Naive thymus-derived CD4-positive, alpha-beta T cell (primary cell): ENCODE data around the gene DNPH1. TPM values are rescaled to one million over a fixed set of nuclear protein-coding genes. Genes with fewer than 3 reads are reported as not detected.

Source experiments
- ATAC-seq: fragments of 150-1000 bp; cut with Tn5 transposase; 2 replicates; pipeline ENCODE4 v1.10.0; 2021; ENCODE audit warnings: mild to moderate bottlenecking, moderate library complexity
- CTCF ChIA-PET: fragments of 350-600 bp; sonication (Branson Sonifier 250); formaldehyde crosslinking; loops from one replicate; lab custom pipeline; 2021; ENCODE audit warnings: antibody characterized with exemption; lab: Charles Lee
- POLR2A ChIA-PET: fragments of 350-600 bp; sonication (Branson Sonifier 250); formaldehyde crosslinking; loops from one replicate; lab custom pipeline; 2021; ENCODE audit warnings: antibody characterized with exemption, inconsistent platforms; lab: Charles Lee
- DNase-seq, 9 donors: peaks; one replicate each; pipeline versions ENCODE4 v3.0.0 to v3.0.0-alpha.2; 2020 to 2022; ENCODE audit warnings: mixed read lengths in 1 of 9
- H3K27ac ChIP-seq: one replicate; pipeline ENCODE4 v1.7.0; 2013; ENCODE audit warnings: mild to moderate bottlenecking, low read depth, low read length, moderate library complexity
- H3K27me3 ChIP-seq, 2 donors: one replicate each; pipeline ENCODE4 v1.7.0; 2013; ENCODE audit warnings: low read length in 2 of 2, mild to moderate bottlenecking in 2 of 2, moderate library complexity in 2 of 2; ENCODE audit not compliant: control insufficient read depth in 2 of 2, insufficient read depth in 2 of 2
- H3K36me3 ChIP-seq, 3 experiments: 1 replicate in 2 of 3; 2 replicates in 1 of 3; pipeline ENCODE4 v1.7.0; 2013; ENCODE audit warnings: low read length in 3 of 3, mild to moderate bottlenecking in 3 of 3, moderate library complexity in 1 of 3; ENCODE audit not compliant: insufficient read depth in 3 of 3, control insufficient read depth in 2 of 3
- H3K4me1 ChIP-seq, 2 donors: one replicate each; pipeline ENCODE4 v1.7.0; 2013; ENCODE audit warnings: low read length in 2 of 2, mild to moderate bottlenecking in 2 of 2, moderate library complexity in 1 of 2; ENCODE audit not compliant: control insufficient read depth in 2 of 2, insufficient read depth in 2 of 2
- H3K4me3 ChIP-seq: 2 replicates; pipeline ENCODE4 v1.7.0; 2013; ENCODE audit warnings: mild to moderate bottlenecking, low read length
- H3K9me3 ChIP-seq, 3 experiments: 1 replicate in 2 of 3; 2 replicates in 1 of 3; pipeline ENCODE4 v1.7.0; 2013; ENCODE audit warnings: low read length in 3 of 3; ENCODE audit not compliant: control insufficient read depth in 2 of 3
- H3K27ac Mint-ChIP-seq, 9 donors: one replicate each; pipeline ENCODE4 v1.8.0; 2020 to 2022; ENCODE audit warnings: mixed read lengths in 9 of 9, mild to moderate bottlenecking in 8 of 9, moderate library complexity in 5 of 9, inconsistent platforms in 2 of 9
- H3K27me3 Mint-ChIP-seq, 5 donors: one replicate each; pipeline ENCODE4 v1.8.0; 2021 to 2022; ENCODE audit warnings: mixed read lengths in 5 of 5, mild to moderate bottlenecking in 1 of 5
- H3K36me3 Mint-ChIP-seq, 5 donors: one replicate each; pipeline ENCODE4 v1.8.0; 2020 to 2022; ENCODE audit warnings: mixed read lengths in 5 of 5, mild to moderate bottlenecking in 3 of 5, inconsistent platforms in 1 of 5
- H3K4me1 Mint-ChIP-seq, 7 donors: one replicate each; pipeline ENCODE4 v1.8.0; 2020 to 2022; ENCODE audit warnings: mixed read lengths in 7 of 7, mild to moderate bottlenecking in 3 of 7, inconsistent platforms in 1 of 7
- H3K4me3 Mint-ChIP-seq, 10 donors: one replicate each; pipeline ENCODE4 v1.8.0; 2020 to 2022; ENCODE audit warnings: mild to moderate bottlenecking in 10 of 10, mixed read lengths in 10 of 10, moderate library complexity in 6 of 10, inconsistent platforms in 2 of 10
- H3K9me3 Mint-ChIP-seq, 11 donors: one replicate each; pipeline ENCODE4 v1.8.0; 2020 to 2022; ENCODE audit warnings: mixed read lengths in 11 of 11, mild to moderate bottlenecking in 4 of 11, inconsistent platforms in 1 of 11, moderate library complexity in 1 of 11
- intact Hi-C, 2 donors: fragments of 100-400 bp; cut with micrococcal nuclease; formaldehyde crosslinking; loops; one replicate each; pipeline ENCODE4 v1.15.1; 2023
- polyA plus RNA-seq, 2 donors: library from polyadenylated mRNA; unstranded; fragments of 300-500 nt; fragmentation: Illumina TruSeq; gene quantifications; one replicate each; pipeline ENCODE4 v1.2.3, GENCODE V29; 2021
- total RNA-seq, 6 experiments: library from RNA in 5 of 6; stranded (reverse) in 5 of 6; gene quantifications; 1 replicate in 5 of 6; 2 replicates in 1 of 6; pipeline ENCODE4 v1.2.3 and lab custom pipeline; 2021 to 2026

DNPH1 gene
- total and polyA plus RNA-seq, 7 experiments from 2014 or later, result 25.4 to 141 (median 36.4) TPM

GRCh38 chr6:43203029-43203717 lies 26.1 kb downstream of the DNPH1 start:
- Mint-ChIP-seq H3K36me3 (peaks cover 13 to 60% (median 16%) of the 10 kb centered on the region in 5 donors), H3K4me3 (no peak overlapping the region), H3K4me1 (peaks cover 0 to 6% (median 0%) of the 10 kb centered on the region in 7 donors), H3K27ac (peak overlapping the region in 1 of 9 donors; percentile 21), H3K27me3 (no peaks in the 10 kb centered on the region), H3K9me3 (no peaks in the 10 kb centered on the region)
- ChIA-PET CTCF (no interaction called here), POLR2A (no interaction called here)
- no peaks in the 10 kb centered on the region for H3K4me1 ChIP-seq
- no peak overlapping the region for H3K4me3 ChIP-seq
- H3K36me3 ChIP-seq, result peaks cover 0 to 70% (median 0%) of the 10 kb centered on the region in 3 experiments
- H3K27ac ChIP-seq, result no peak overlapping the region
- intact Hi-C loops, result no loop called here
- no peak for ATAC-seq
- H3K27me3 ChIP-seq, result no peaks in the 10 kb centered on the region
- DNase-seq, result no peak
- no peaks in the 10 kb centered on the region for H3K9me3 ChIP-seq

- no peak overlapping the region for H3K4me3 Mint-ChIP-seq
- DNase-seq (no peak), ATAC-seq (no peak)
- Histone ChIP-seq H3K27ac (peak overlapping the region; percentile 20), H3K4me3 (no peak overlapping the region), H3K4me1 (no peaks in the 10 kb centered on the region), H3K36me3 (peaks cover 0 to 77% (median 0%) of the 10 kb centered on the region in 3 experiments), H3K27me3 (no peaks in the 10 kb centered on the region), H3K9me3 (no peaks in the 10 kb centered on the region)
- peak overlapping the region in 3 of 9 donors; percentile 16 to 21 (median 19) for H3K27ac Mint-ChIP-seq
- peaks cover 0 to 6% (median 0%) of the 10 kb centered on the region in 7 donors for H3K4me1 Mint-ChIP-seq
- H3K9me3 Mint-ChIP-seq, result no peaks in the 10 kb centered on the region
- no peaks in the 10 kb centered on the region for H3K27me3 Mint-ChIP-seq
- CTCF ChIA-PET, result no interaction called here
- H3K36me3 Mint-ChIP-seq, result peaks cover 11 to 63% (median 16%) of the 10 kb centered on the region in 5 donors
- intact Hi-C loops, result no loop called here
- POLR2A ChIA-PET, result interaction anchor here (1.0 kb wide), 1 partner anchor 33 kb away, joined by 3 read pairs; no protein-coding TSS in a partner anchor
These were observed 26.8 kb downstream of the DNPH1 start for GRCh38 chr6:43202451-43202850.

GRCh38 chr6:43200541-43200940 lies 28.7 kb downstream of the DNPH1 start:
- ATAC-seq, result no peak
- H3K9me3 ChIP-seq, result no peaks in the 10 kb centered on the region
- H3K27ac ChIP-seq, result no peak overlapping the region
- Mint-ChIP-seq H3K4me1 (peaks cover 0 to 6% (median 2%) of the 10 kb centered on the region in 7 donors), H3K36me3 (peaks cover 12 to 60% (median 26%) of the 10 kb centered on the region in 5 donors), H3K4me3 (no peak overlapping the region), H3K27ac (peak overlapping the region in 4 of 9 donors; percentile 26 to 77 (median 54)), H3K9me3 (no peaks in the 10 kb centered on the region), H3K27me3 (no peaks in the 10 kb centered on the region)
- peaks cover 0 to 84% (median 7%) of the 10 kb centered on the region in 3 experiments for H3K36me3 ChIP-seq
- CTCF ChIA-PET, result no interaction called here
- DNase-seq, result no peak
- H3K4me3 ChIP-seq, result no peak overlapping the region
- no peaks in the 10 kb centered on the region for H3K4me1 ChIP-seq
- POLR2A ChIA-PET, result interaction anchor here (0.5 to 1.8 kb wide), 2 partner anchors 23 to 42 kb away, joined by 5 to 7 read pairs; no protein-coding TSS in a partner anchor
- intact Hi-C loops, result no loop called here
- H3K27me3 ChIP-seq, result no peaks in the 10 kb centered on the region

GRCh38 chr6:43199912-43200311 lies 29.4 kb downstream of the DNPH1 start:
- Histone ChIP-seq H3K36me3 (peaks cover 0 to 84% (median 11%) of the 10 kb centered on the region in 3 experiments), H3K9me3 (no peaks in the 10 kb centered on the region), H3K4me1 (no peaks in the 10 kb centered on the region), H3K27me3 (no peaks in the 10 kb centered on the region), H3K4me3 (no peak overlapping the region), H3K27ac (no peak overlapping the region)
- intact Hi-C loops, result no loop called here
- ChIA-PET POLR2A (interaction anchor here (0.8 kb wide), 1 partner anchor 21 kb away, joined by 3 read pairs; no protein-coding TSS in a partner anchor), CTCF (no interaction called here)
- Mint-ChIP-seq H3K27ac (peak overlapping the region in 4 of 9 donors; percentile 14 to 59 (median 34)), H3K9me3 (no peaks in the 10 kb centered on the region), H3K36me3 (peaks cover 11 to 59% (median 27%) of the 10 kb centered on the region in 5 donors), H3K27me3 (no peaks in the 10 kb centered on the region), H3K4me1 (peaks cover 0 to 9% (median 2%) of the 10 kb centered on the region in 7 donors), H3K4me3 (no peak overlapping the region)
- ATAC-seq (no peak), DNase-seq (no peak)

GRCh38 chr6:43196337-43196736 lies 32.9 kb downstream of the DNPH1 start:
- Histone ChIP-seq H3K4me3 (no peak overlapping the region), H3K27ac (no peak overlapping the region), H3K9me3 (no peaks in the 10 kb centered on the region), H3K36me3 (peaks cover 0 to 85% (median 11%) of the 10 kb centered on the region in 3 experiments), H3K4me1 (no peaks in the 10 kb centered on the region), H3K27me3 (no peaks in the 10 kb centered on the region)
- ChIA-PET POLR2A (no interaction called here), CTCF (no interaction called here)
- intact Hi-C loops, result no loop called here
- H3K27me3 Mint-ChIP-seq, result no peaks in the 10 kb centered on the region
- H3K4me3 Mint-ChIP-seq, result no peak overlapping the region
- peaks cover 0 to 14% (median 5%) of the 10 kb centered on the region in 7 donors for H3K4me1 Mint-ChIP-seq
- ATAC-seq (no peak), DNase-seq (no peak)
- no peaks in the 10 kb centered on the region for H3K9me3 Mint-ChIP-seq
- H3K36me3 Mint-ChIP-seq, result peaks cover 16 to 55% (median 34%) of the 10 kb centered on the region in 5 donors
- H3K27ac Mint-ChIP-seq, result peak overlapping the region in 4 of 9 donors; percentile 7 to 32 (median 30)

- Histone ChIP-seq H3K36me3 (peaks cover 0 to 68% (median 11%) of the 10 kb centered on the region in 3 experiments), H3K27me3 (no peaks in the 10 kb centered on the region), H3K4me3 (no peak overlapping the region), H3K9me3 (no peaks in the 10 kb centered on the region), H3K4me1 (no peaks in the 10 kb centered on the region), H3K27ac (no peak overlapping the region)
- DNase-seq (no peak), ATAC-seq (no peak)
- H3K27ac Mint-ChIP-seq, result no peak overlapping the region
- H3K4me3 Mint-ChIP-seq, result no peak overlapping the region
- POLR2A ChIA-PET, result no interaction called here
- CTCF ChIA-PET, result no interaction called here
- H3K4me1 Mint-ChIP-seq, result peaks cover 12 to 20% (median 14%) of the 10 kb centered on the region in 7 donors
- H3K27me3 Mint-ChIP-seq, result no peaks in the 10 kb centered on the region
- no peaks in the 10 kb centered on the region for H3K9me3 Mint-ChIP-seq
- intact Hi-C loops, result no loop called here
- H3K36me3 Mint-ChIP-seq, result peaks cover 16 to 45% (median 28%) of the 10 kb centered on the region in 5 donors
These were observed 35.4 kb downstream of the DNPH1 start for GRCh38 chr6:43193929-43194328.
